ENCODE measurements around the gene C19orf67. TPM values are rescaled to one million over a fixed set of nuclear protein-coding genes. Genes with fewer than 3 reads are reported as not detected.

C19orf67 gene
- total RNA-seq, 4 donors from 2014 or later = not detected

DNA sequence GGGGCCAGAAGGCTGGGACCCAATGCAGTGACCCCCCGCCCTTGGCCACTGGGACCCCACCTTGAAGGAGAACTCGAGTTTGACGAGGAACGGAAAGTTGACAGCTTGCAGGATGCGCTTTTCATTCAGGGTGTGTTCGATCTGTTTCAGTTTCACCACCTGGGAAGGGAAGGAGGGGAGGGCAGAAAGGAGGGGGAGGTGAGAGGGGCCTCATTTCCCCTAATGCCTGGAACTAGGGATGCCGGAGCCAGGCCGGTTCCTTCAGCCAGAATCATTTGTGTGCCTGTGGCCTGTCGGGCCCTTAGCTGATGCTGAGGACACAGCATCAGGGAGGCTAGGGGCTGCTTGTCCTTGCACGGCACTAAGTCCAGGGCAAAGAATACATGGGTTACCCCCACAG, 17.2 kb upstream of the C19orf67 start:
- H3K36me3 ChIP-seq = peaks cover 2 to 98% (median 11%) of the 10 kb centered on the region in 3 donors
- H3K4me3 ChIP-seq = no peak overlapping the region
- peak overlapping the region in 1 of 4 donors; percentile 18 for H3K27ac ChIP-seq
- 80 to 88% methylated on average over 10 of the region's 10 CpGs for WGBS, 2 donors
- DNase-seq (ENCODE audit: low spot score in 2 of 2) = no peak
- H3K4me1 ChIP-seq = peaks cover 0 to 16% (median 0%) of the 10 kb centered on the region in 4 donors
- no peaks in the 10 kb centered on the region for H3K27me3 ChIP-seq
- TF ChIP-seq, protein P1, sequence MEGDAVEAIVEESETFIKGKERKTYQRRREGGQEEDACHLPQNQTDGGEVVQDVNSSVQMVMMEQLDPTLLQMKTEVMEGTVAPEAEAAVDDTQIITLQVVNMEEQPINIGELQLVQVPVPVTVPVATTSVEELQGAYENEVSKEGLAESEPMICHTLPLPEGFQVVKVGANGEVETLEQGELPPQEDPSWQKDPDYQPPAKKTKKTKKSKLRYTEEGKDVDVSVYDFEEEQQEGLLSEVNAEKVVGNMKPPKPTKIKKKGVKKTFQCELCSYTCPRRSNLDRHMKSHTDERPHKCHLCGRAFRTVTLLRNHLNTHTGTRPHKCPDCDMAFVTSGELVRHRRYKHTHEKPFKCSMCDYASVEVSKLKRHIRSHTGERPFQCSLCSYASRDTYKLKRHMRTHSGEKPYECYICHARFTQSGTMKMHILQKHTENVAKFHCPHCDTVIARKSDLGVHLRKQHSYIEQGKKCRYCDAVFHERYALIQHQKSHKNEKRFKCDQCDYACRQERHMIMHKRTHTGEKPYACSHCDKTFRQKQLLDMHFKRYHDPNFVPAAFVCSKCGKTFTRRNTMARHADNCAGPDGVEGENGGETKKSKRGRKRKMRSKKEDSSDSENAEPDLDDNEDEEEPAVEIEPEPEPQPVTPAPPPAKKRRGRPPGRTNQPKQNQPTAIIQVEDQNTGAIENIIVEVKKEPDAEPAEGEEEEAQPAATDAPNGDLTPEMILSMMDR (IDR thresholded peaks at IDR 0.05) = no peak
- TF ChIP-seq POLR2A (IDR thresholded peaks at IDR 0.05) (no peak), EP300 (IDR thresholded peaks at IDR 0.05) (no peak)
- no peaks in the 10 kb centered on the region for H3K9me3 ChIP-seq

- Histone ChIP-seq H3K27ac (peak overlapping the region in 1 of 4 donors; percentile 18), H3K4me1 (peaks cover 0 to 12% (median 0%) of the 10 kb centered on the region in 4 donors), H3K36me3 (peaks cover 2 to 98% (median 11%) of the 10 kb centered on the region in 3 donors), H3K4me3 (no peak overlapping the region), H3K9me3 (no peaks in the 10 kb centered on the region), H3K27me3 (no peaks in the 10 kb centered on the region)
- TF ChIP-seq, protein P1 (IDR thresholded peaks at IDR 0.05) = no peak
- TF ChIP-seq POLR2A (IDR thresholded peaks at IDR 0.05) (no peak), EP300 (IDR thresholded peaks at IDR 0.05) (no peak)
- no peak for DNase-seq (ENCODE audit: low spot score in 2 of 2)
- WGBS, 2 donors = 63 to 67% methylated on average over 7 to 10 of the region's 11 CpGs
Measured at GRCh38 chr19:14102102-14102696, 16.6 kb upstream of the C19orf67 start.

DNA sequence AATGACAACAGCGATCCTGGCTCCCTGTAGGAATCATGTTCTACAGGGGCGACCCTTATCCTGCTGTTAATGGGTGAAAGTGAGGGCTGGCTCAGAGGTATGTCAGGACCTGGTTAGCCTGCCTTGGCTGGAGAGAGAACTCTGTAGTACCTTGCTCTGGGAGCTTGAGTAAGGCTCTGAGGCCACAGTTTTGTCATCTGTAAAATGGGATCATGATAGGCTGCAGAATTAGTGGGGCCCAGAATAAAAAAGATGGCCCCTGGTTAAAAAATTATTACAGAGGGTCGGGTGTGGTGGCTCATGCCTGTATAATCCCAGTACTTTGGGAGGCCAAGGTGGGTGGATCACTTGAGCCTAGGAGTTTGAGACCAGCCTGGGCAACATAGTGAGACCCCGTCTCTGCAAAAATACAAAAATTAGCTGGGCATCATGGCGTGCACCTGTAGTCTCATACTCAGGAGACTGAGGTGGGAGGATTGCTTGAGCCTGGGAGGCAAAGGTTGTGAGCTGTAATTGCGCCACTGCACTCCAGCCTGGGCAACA, 15.5 kb upstream of the C19orf67 start:
- peaks cover under 1 to 97% (median 11%) of the 10 kb centered on the region in 3 donors for H3K36me3 ChIP-seq
- no peaks in the 10 kb centered on the region for H3K27me3 ChIP-seq
- no peaks in the 10 kb centered on the region for H3K9me3 ChIP-seq
- no peak overlapping the region for H3K4me3 ChIP-seq
- no peak for DNase-seq (ENCODE audit: low spot score in 2 of 2)
- TF ChIP-seq, protein P1 (IDR thresholded peaks at IDR 0.05) = no peak
- TF ChIP-seq POLR2A (IDR thresholded peaks at IDR 0.05) = no peak
- no peak for TF ChIP-seq EP300 (IDR thresholded peaks at IDR 0.05)
- H3K4me1 ChIP-seq = peaks cover 0 to 7% (median 0%) of the 10 kb centered on the region in 4 donors
- WGBS, 2 donors = 94 to 95% methylated on average over 6 of the region's 6 CpGs
- no peak overlapping the region for H3K27ac ChIP-seq

DNA sequence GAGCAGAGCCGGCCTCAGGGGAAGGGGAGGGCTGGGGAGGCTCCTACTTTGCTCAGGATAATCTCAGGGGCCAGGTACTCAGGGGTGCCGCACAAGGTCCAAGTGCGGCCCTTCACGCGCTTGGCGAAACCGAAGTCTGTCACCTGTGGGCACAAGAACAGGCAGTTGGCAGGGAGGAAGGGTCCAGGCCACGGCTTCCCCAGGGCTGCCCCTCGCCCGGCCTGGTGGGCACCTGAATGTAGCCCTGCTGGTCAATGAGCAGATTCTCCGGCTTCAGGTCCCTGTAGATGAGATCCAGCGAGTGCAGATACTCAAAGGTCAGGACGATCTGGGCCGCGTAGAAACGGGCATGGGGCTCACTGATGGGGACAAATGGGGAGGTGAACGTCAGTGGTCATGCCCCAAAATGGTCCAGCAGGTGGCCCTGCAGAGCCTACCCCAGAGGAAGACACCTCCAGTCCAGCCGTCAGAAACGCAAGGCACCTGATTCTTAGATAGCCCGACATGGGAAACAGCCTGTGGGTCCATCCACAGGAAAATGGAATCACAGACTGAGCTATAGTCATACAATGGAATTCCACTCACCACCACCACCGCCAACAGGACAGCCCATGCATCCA, 12.1 kb upstream of the C19orf67 start:
- WGBS, 2 donors = 71 to 81% methylated on average over 21 of the region's 21 CpGs
- Histone ChIP-seq H3K27ac (no peak overlapping the region), H3K4me3 (no peak overlapping the region), H3K4me1 (peaks cover 0 to 7% (median 0%) of the 10 kb centered on the region in 4 donors), H3K36me3 (peaks cover 0 to 83% (median 11%) of the 10 kb centered on the region in 3 donors), H3K9me3 (peaks cover 0 to 11% (median 3%) of the 10 kb centered on the region in 4 donors), H3K27me3 (no peaks in the 10 kb centered on the region)
- no peak for TF ChIP-seq EP300 (IDR thresholded peaks at IDR 0.05)
- TF ChIP-seq, protein P1 (IDR thresholded peaks at IDR 0.05) = peak in 1 of 5 experiments; percentile 5
- DNase-seq (ENCODE audit: low spot score in 2 of 2) = no peak

Data from tibial nerve (tissue), 4 donors.